MM.1S (cell line): ENCODE results near the gene MAG.

Experiments used
- CTCF ChIP-seq: fragments of 300-600 bp; sonication (generic); IDR thresholded peaks from 2 replicates; pipeline ENCODE4 v1.5.1; 2016; ENCODE audit warnings: antibody characterized with exemption, low read length, mixed read lengths
- EZH2 ChIP-seq: fragments of 300-600 bp; sonication (generic); optimal IDR thresholded peaks from 2 replicates; pipeline ENCODE3; 2017; ENCODE audit warnings: low read depth, mild to moderate bottlenecking, antibody characterized with exemption, low read length, mixed read lengths
- EZH2phosphoT487 ChIP-seq: fragments of 300-600 bp; sonication (generic); IDR thresholded peaks from 2 replicates; pipeline ENCODE4 v1.6.1; 2018; ENCODE audit warnings: antibody characterized with exemption, low read length

DNA sequence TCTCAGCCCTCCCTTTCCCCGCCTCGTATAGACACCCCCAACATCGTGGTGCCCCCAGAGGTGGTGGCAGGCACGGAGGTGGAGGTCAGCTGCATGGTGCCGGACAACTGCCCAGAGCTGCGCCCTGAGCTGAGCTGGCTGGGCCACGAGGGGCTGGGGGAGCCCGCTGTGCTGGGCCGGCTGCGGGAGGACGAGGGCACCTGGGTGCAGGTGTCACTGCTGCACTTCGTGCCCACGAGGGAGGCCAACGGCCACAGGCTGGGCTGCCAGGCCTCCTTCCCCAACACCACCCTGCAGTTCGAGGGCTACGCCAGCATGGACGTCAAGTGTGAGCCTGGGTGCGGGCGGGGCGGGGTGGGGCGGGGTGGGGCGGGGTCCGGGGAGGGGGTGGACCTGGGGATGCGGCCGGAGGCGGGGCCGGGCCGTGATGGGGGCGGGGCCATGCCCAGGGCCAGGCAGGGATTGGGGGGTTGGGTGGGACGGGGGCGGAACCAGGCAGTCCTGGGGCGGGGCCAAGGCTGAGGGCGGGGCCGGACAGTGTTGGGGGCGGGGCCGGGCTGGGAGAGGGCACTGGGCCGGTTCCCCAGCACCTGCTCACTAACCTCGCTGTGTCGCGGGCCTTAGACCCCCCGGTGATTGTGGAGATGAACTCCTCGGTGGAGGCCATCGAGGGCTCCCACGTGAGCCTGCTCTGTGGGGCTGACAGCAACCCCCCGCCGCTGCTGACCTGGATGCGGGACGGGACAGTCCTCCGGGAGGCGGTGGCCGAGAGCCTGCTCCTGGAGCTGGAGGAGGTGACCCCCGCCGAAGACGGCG lies 7.8 kb downstream of the MAG start:
- TF ChIP-seq CTCF (no peak), EZH2 (no peak), EZH2phosphoT487 (no peak)
